ENCODE measurements around the gene SLC1A3.

Gene SLC1A3

DNA sequence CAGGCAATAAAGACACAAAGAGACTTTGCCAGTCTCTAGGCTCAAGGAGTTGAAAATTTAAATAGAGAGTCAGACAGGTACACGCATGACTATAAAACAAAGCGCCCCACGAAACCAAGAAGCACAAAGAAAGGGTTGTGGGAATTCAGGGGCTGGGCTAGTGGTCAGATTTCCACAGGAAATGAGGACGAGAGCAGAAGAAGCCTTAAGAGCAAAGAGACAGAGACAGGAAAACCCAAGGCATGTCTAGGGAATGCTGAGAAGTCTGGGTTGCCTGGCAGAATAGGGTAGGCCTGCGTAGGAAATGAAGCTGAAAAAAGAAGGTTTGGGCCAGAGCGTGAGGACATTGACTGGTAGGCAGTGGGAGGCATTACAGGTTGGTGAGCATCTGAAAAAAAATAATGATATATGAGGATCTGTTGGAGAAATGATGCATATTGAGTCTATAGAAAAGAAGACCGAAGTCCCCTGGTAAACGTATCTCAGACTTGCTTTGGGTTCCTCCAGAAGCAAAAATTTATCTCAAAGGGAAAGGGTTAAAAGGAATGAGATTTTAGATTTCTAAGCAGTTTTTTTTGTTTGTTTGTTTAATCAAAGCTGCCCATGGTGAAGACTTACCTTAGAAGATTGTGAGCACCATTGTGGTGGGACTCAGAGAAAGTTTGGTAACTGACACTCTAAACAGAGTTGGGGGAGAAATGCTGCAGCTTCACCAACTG lies 51.8 kb downstream of the SLC1A3 start:
- DNase-seq, result no peak

DNA sequence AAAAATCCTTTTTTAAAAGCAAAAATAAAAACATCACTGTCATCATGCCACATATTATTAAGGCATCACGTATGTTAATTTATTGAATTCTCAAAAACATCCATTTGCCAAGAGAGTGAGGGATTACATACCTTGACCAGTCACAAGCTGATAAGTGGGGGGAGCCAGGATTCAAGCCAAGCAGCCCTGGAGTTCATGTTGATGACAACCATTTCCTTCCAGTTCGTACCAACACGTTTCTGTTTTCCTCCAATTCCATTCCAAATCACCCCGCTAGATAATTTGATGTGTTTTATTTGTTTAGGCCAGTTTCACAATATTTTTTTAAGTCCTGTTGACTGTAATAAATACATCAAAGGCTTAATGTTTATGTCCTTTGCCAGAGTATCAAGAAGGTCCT lies 53.0 kb downstream of the SLC1A3 start:
- DNase-seq, result no peak

DNA sequence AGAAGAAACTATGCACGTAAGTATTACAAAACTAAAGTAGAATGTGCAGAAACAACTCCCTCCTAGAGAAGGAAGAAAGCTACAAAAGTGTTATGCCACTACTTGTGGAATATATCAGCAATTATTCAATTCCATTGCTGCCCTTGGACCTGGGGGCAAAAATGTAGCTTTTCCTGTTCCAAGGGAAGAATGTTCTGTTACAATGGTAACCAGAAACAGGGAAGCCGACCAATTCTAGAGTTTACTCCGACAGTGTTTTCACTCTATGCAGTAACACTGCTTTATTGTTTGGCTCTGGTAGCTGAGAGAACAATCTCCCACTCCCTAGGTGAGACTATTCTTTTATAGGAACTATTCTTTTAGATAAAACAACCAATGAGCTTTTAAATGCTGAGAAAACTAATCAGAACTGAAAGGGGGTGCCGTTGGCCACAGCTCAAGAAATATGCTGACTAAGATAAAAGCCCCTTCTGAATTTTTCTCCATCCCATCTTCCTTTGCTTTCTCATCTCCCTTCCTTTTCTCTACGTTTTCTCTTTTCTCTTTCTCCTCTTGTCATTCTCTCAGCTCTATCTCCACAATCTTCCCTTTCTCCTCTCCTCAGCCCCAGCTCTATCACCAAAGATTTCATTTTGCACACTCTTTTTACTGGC lies 54.1 kb downstream of the SLC1A3 start:
- DNase-seq, result no peak

DNA sequence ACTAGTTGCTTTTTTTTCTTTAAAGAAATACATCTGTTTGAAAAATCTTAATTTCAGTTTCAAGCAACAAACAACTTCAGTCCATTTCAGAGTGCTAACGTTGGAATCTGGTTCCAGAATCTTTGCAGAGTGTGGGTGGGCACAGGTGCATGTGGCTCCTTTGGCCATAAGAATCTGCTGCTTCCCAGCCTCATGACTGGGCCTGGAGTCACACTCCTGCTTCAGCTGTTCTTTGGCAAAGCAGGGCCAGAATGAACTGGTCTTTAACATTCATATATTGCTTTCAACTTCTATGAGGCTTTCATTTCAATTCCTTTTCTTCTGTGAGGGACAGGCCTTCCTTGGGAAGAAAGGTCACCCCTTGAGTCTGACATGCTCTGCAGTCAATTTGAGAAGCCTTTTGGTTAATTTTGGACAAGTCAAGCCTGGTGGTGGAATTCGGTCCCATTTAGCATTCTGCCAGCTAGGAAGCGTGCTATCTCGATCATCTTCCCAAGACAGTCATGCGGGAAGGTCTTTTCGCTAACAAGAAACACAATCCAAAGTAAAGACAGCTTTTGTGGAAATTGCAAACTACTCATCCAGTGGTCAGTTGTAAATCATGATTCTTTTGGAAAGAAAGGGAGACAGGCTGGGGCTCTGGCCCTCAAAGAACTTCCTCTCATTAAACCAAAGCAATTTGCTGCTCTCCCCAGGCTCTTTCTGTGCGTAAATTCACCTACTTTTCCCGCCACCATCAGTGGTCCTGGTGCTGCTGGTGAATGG lies 55.2 kb downstream of the SLC1A3 start:
- no peak for DNase-seq

DNA sequence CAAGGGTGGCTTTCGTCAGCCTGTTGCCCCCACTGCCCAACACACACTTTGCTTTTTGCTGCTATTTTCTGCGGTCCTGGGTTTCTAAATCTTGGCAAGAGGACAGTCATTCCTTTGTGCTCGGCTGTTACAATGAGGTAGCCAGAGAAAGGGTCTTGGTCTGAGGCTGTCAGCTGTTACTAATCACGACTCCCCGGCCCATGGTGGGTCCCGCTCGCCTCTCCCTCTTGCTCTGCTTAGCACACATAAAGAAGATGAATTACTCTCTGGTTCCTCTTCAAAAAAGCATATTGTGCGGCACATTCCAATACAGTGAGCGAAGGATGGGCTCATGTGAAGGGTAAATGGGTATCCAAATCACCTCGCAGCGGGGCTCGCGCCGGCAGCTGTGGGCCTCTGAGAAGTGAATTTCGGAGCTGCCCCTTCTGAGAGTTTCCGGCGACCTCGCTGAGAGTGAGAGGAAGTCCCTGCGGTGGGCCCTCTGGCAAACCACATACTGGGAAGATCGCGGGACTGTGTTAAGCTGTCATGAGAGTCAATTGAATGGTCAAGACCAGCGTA lies 56.0 kb downstream of the SLC1A3 start:
- no peak for DNase-seq

DNA sequence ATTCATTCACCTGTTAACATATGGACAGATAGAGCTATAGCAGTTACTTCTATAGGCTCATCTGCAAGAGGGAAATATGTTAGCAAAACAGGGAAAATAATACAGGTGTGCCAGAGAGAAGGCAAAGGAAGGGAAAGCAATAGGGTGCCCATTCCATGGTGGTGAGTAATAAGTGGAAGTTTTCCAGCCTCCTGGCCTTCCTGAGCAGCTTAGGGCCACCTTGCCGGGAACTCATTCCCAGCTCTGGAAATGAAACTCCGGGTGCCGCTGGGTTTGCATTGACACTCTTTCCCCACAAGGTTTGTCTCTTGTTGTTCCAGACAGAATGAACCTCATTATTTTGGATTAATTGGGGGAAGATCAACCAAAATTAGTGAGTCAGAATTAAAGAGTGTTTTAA lies 58.4 kb downstream of the SLC1A3 start:
- no peak for DNase-seq

DNA sequence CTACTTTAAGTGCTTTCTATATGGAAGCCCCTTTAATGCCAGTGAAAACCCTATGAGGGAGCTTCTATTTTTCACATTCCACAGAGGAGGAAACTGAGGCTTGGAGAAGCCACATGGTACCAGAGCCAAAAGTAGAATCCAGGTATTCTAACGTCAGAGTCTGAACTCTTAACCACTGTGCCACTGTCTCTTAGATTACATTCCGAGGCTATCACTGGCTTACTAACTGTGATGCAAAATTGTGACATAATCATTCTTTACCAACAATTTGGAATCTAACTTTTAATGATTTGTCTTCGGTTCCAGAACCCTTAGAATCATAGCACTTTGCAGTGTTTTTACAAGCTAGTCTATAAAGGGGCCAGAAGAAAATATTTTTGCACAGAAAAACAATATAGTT lies 59.2 kb downstream of the SLC1A3 start:
- DNase-seq, result no peak

DNA sequence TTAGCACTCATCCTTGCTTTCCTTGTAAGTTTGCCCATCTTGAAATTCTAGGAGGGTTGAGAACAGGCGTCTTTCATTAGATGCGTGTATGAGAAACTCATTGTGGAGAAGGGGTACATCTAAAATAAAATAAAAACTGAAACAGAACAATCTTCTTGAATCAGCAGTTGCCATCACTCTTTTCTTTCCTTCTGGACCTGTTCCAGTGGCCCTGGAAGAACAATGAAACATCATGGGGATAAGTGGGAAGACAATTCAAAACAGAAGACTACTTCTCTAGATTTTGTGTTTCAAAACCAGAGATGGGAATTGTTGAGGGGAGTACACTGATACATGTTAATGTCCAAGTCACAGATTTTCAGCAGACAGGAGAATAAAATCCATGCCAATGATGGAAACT lies 59.9 kb downstream of the SLC1A3 start:
- DNase-seq, result no peak

DNA sequence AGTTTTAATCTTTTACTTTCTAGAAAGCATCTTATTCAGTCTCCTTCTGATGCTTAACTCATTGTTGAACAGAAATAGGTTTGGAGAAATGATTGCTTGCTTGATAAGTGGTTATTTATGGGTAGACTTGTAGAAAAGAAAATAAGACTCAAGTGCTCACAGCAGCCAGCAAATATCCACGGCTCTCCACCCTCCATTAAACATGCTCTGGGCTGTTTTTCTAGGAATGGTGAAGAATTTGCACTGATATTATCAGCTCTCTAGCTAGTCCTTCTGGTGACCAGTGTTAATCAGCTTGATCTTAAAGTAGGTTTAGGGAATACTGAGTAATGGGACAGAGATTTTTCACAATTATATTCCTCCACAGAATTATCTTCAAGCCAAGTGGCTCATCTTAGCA lies 60.6 kb downstream of the SLC1A3 start:
- DNase-seq, result no peak

DNA sequence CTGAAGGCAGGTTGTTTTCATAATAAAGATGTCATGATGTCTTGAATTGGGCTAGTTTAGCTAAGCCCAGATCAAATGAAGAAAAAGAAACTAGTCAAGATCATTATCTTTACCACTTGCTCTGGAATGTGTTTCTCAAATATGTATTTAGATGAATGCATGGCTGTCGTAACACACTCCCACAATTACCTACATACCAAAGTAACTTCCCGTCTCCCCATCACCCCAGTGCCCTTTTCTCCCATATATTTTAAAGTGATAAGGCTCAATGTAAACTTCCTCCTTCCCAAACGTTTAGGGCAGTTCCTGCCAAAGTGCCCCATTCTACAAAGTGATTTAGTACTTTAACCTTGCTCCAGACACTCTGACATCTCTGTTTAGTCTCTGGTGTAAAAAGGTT lies 61.4 kb downstream of the SLC1A3 start:
- DNase-seq, result no peak

DNA sequence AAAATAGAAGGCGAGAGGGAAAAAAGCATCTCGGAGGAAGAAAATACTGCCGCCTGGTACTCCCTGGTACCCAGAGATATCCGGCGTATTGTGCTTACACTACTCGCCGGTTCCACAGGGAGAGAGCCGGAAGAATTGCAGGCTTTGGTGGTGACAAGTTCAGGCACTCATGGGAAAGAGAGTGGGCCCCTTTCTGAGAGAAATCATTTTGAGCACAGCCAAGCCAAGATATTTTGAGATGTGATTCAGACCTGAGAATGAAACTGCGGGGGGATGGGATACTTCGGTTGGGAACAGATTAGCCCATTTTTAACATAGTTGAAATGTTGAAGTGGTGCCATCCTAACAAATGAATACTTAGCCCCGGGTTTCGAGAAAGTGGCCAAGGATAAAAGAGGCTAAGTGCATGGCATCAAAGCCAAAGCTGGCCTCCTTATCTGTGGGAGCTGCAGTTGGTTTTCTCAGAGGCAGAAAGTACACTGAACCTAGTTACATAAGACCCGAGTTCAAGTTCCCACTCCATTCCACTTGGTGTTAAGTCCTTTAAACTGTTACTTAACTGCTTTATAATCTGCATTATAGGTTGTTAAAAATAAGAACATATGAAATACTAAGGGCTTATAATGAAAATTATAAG lies 62.7 kb downstream of the SLC1A3 start:
- no peak for DNase-seq

DNA sequence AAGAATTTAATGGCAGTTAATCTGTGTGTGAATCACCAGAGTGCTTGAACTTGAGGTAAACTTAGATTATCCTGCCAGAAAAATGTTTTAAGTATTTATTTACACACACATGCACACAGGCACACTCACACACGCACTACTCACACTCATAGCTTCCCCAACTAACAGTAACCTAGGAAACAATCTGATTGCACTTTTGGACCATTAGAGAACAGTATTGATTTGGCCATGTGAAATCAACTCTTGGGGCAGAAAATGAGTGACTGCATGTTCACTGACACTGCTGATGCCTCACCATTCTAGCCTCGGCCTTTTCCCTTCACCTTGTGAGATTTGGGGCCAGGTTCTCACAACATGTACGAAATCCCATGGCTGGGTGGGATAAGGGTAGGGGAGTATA lies 64.1 kb downstream of the SLC1A3 start:
- DNase-seq, result no peak

DNA sequence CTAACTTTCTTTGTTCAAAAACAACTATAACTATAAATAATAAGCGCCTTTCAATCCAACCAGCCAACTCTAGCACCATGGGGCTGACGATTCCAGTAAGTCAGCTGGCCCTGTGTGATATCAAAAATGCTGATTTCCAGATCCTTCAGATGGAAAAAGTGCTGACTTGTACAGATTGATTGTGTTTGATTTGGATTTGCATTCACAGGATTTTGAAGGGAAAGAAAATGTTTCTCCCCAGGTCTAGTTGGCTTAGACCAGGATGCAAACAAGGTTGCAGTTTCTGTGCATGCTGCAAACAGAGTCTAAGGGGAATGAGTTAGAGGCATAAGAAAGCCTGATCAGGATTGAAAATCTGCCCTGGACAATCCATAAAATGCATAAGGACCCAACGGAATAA lies 68.9 kb downstream of the SLC1A3 start:
- DNase-seq, result no peak

DNA sequence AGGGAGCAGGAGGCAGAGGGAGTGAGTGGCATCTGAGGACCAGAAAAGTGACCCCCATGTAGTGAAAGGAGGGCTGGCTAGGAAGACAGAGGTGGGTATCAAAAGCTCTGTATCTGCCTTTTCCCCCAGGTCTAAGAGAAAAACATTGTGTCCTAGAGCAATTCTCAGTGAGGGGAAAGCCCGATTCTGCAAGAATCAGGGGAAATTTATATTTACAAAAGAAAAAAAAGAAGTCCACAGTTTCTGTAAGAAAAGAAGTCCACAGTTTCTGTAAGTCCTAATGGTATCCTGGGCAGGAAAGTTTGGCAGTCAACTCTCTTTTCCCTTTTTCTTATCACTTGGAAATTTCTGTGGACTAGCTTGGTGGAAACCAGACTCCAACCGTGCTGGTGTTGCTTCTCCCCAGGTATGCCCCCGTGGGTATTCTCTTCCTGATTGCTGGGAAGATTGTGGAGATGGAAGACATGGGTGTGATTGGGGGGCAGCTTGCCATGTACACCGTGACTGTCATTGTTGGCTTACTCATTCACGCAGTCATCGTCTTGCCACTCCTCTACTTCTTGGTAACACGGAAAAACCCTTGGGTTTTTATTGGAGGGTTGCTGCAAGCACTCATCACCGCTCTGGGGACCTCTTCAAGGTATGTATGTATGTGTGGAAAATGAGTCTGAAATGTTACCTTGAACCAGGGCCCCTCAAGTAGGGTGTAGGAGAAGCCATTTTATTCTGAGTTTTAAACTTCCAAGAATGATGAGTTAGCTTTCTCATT lies 73.0 kb downstream of the SLC1A3 start:
- DNase-seq, result no peak

DNA sequence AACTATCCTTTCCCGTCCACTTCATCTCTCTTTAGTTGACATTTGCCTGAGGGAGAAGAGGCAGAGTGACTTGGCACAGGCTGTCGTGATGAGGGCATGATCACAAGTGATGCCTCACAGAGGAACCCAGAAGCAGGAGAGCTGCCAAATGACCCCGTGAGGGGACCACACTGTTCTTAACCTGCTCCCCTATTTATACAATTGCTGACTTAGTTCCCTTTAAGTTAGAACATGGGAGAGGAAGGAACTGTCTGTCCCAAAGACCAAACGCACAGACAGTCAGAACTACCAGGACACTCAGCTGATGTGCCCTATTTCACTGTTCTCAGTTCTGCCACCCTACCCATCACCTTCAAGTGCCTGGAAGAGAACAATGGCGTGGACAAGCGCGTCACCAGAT lies 73.7 kb downstream of the SLC1A3 start:
- no peak for DNase-seq

DNA sequence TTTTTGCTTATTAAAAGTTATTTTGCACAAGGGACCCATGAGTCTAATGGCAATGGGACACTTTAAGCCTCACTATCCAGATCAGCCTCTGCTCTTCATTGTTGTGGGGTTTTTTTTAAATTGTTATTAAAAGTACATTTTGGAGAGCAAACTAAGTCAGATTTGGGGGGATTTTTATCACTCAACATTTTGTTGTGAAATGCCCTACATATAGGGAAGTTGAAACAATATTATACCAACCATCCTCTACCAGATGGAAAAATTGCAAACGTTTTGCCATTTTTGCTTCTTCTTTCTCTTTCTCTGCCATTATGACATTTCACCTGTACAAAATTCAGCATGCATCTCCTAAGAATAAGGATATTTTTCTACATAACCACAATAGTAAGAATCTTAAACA lies 75.3 kb downstream of the SLC1A3 start:
- DNase-seq, result no peak

DNA sequence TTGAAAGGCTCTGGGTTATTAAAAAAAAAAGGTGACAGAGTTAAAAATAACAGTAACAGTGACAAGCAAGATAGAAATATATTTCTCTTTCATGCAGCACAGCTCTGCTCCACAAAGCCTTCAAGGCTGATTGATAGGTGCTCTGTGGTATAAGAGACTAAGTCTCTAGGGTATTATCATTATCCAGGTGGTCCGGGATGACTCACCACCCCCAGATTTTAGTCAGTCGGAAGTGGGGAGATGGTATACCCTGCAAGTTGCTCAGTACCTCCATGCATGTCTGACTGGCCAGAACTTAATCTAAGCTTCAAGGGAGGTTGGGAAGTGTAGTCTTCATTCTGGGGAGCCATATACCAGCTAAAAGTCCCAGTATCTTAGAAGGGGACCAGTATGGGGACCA lies 76.1 kb downstream of the SLC1A3 start:
- DNase-seq, result no peak

DNA sequence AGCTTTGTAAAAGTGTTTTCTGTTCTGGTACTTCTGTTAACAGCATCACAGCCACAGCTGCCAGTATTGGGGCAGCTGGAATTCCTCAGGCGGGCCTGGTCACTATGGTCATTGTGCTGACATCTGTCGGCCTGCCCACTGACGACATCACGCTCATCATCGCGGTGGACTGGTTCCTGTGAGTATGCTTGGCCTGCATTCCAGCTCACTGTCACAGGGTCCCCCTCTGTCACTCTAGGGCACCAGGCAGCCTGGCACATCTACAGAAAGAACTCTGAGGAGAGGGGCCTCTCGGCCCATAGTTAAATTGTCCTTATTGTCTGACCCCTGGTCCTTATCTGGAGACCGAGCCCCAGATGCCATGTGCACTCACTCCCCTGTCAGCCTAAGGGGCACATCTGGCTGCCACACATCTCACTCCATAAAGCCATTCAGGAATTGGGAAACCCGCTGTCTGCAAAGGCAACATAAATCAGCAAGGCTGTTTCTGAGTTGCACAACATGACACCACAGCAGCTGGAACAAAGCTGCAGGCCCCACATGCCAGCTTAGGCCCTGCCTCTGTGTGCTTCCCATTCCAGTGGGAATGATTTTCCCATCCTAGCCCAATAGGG lies 77.5 kb downstream of the SLC1A3 start:
- no peak for DNase-seq

DNA sequence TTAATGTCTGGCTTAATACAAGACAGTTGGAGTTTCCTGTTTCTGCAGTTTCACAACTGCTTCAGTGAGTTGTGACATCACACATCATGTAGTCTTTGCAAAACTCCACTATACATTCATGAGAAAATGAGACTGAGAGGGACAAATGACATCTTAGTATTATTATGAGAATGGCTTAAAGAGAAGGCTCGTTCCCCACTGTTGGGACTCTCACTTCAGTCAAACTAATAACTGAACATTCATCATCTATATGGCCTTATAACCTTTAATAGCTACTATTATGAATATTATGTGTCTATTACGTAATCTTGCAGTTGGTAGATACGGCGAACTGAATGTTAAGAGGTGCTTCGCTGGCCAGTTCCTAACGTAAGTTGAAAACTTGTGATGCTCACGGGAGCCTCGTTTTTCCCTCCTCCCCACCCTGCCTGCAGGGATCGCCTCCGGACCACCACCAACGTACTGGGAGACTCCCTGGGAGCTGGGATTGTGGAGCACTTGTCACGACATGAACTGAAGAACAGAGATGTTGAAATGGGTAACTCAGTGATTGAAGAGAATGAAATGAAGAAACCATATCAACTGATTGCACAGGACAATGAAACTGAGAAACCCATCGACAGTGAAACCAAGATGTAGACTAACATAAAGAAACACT lies 79.4 kb downstream of the SLC1A3 start:
- DNase-seq, result no peak

DNA sequence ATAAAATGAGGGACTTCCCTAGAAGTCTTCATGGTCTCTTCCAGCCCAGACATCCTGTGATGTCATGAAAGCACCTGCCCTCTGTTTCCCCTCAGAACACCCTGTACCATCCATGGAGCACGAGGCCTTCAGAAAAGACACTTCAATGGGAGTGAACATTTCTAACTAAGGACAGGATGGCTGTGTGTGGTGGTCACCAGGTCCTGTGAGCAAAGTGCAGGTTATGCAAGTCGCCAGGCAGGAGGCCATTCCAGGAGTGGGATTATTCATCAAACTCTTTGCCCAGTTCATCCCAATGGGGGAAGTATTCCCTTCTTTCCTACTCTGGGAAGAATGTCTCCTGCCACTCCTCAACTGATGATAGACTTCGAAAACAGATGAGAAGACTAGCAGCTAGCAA lies 80.5 kb downstream of the SLC1A3 start:
- DNase-seq, result no peak

DNA sequence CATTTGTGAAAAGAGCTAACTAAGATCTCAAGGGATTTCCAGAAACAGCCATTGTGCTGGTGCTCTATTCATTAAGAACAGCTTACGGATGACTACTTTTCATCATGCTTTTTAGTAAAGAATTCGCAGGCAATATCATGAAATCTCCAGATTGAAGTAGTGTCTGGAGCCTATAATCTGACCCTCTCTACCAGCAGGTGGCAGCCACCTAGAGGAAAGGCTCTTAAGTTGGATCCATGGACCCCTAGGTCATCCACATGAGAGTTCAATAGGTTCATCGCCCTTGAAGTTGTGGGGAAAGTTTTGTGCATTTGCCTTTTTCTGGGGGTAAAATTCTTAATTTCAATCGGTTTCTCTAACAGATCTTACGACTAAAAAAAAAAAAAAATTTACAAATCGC lies 82.3 kb downstream of the SLC1A3 start:
- DNase-seq, result no peak

DNA sequence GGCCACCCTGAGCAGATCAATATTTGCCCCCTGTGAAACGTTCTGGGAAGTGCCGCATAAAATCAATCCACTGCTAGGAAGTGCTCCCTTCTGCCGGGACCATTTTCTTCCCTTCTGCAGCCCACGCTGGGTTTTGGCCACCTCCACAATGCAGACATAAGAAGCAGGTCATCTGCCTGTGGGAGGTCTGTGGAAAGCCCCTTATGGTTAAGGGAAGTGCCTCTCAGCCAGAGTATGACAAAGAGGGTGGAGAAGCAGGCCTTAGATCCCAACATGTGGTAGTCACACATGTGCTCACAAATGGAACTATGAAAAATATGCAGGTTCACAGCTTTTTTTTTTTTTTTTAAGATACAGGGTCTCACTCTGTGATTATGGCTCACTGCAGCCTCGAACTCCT lies 82.8 kb downstream of the SLC1A3 start:
- DNase-seq, result no peak

Measured in NCI-H1048 (cell line).